GM12892 (cell line): ENCODE results near the gene OTOG.

Experiments used
- POLR2A ChIP-seq: IDR thresholded peaks from 2 replicates; pipeline ENCODE4 v1.6.1; 2011; ENCODE audit warnings: low read depth, low read length, control low read depth
- POLR2AphosphoS5 ChIP-seq: IDR thresholded peaks from 2 replicates; pipeline ENCODE4 v1.6.1; 2011; ENCODE audit warnings: low read depth, low read length, control low read depth

DNA sequence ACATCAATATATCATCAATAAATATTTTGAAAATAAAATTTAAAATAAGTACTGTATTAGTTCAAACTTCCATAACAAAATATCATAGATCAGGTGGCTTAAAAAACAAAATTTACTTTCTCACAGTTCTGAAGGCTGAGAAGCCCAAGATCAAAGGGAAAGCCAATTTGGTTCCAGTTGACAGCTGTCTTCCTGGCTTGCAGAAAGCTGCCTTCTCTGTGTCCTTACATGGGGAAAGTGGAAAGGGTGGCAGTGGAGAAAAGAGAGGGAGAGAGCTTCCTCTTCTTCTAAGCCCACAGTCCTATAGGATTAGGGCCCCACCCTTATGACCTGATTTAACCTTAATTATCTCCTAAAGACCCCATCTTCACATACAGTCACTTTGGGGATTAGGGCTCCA lies 121.1 kb downstream of the OTOG start:
- no peak for TF ChIP-seq POLR2A
- TF ChIP-seq POLR2AphosphoS5: no peak
